Measurements from ENCODE around the gene GFER. TPM values are rescaled to one million over a fixed set of nuclear protein-coding genes. Genes with fewer than 3 reads are reported as not detected.
"Not testable (repeated sequence)": the region's sequence is repeated elsewhere in the genome, so short reads cannot be mapped to it uniquely, and the experiment has no call there.

Gene GFER
- total RNA-seq, 2 donors from 2014 or later = 16.2 to 22.1 TPM

DNA sequence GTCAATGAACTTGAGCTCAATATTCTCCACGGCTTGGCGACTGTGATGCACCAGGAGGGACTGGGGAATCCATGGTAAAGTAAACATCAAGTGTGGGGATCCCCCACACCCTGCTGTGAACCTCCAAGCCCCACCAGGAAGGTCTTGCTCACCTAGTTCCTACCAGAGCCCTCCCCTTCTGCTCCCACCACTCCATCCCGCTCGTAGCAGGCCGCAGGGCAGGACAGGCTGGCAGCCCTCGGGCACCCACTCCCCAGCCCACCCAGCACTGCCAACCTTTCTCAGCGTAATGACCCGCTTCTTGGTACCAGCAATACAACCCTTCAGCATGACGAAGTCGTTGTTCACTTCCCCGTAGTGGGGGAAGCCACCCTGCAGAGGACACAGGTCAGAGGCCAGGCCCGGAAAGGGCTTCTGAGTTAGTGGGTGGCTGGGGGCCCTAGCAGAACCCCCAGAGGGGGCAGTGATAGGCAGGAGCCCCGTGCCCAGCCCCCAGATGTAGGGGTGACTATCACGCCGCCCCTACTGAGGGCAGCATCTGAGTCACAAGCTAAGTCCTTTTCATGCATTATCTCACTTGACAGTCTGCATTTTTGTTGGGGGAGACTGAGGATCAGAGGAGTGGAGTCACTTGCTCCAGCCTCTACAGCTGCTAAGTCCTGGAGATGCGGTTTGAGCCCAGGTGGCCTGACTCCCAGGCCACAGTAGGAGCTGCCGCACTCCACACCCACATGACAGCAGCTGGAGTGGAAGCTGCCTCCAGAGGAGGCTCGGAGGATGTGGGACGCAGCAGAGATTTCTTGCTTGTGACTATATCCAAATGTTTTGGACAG is 38.2 kb upstream of the GFER start:
- H3K9me3 ChIP-seq (ENCODE audit: control insufficient read depth, low read length, poor library complexity, severe bottlenecking) = no peaks in the 10 kb centered on the region
- DNase-seq = no peak
- H3K27me3 Mint-ChIP-seq = no peaks in the 10 kb centered on the region
- H3K4me3 Mint-ChIP-seq = no peak overlapping the region
- H3K27ac Mint-ChIP-seq = no peak overlapping the region
- H3K4me1 Mint-ChIP-seq = peaks cover 14% of the 10 kb centered on the region
- no peaks in the 10 kb centered on the region for H3K36me3 Mint-ChIP-seq (ENCODE audit: low read depth)
- ATAC-seq = no peak

DNA sequence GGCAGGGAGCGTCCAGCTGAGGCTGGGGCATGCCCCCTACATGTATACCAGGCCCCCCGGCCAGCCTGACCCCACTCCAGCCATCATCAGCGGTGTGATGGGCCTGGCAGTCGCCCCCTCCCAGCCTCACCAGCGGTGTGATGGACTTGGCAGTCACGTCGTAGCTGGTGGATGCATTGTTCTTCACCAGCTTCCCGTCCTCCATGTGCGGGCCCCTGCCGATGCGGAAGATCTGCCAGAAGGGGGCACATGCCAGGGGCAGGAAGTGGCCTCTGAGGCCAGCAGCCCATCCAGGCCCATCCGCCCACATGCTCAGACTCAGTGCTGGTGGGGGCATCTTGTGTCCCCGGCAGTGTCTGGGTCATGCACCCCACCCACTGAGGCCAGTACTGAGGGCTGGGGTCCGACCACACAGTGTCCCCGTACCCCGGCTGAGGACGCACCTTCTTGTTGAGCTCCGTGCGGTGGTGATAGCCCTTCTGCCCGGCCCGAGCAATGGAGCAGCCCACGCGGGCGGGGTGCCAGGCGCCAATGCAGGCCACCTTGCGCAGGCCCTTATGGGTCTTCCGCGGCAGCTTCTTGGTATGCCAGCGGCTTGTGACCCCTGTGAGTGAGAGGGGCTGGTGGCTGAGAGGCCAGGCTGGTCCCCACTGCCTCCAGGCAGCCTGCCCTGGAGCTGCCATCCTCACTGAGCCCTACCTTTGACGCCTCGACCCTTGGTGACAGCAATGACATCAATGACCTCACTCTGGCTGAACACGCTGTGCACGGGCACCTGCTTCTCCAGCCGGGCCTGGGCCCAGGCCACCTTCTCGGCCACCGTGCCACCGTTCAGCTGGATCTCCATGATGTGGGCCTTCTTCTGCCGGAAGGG is 37.3 kb upstream of the GFER start:
- DNase-seq (no peak), ATAC-seq (no peak)
- no peak overlapping the region for H3K4me3 Mint-ChIP-seq
- H3K4me1 Mint-ChIP-seq = peaks cover 14% of the 10 kb centered on the region
- no peak overlapping the region for H3K27ac Mint-ChIP-seq
- no peaks in the 10 kb centered on the region for H3K9me3 ChIP-seq (ENCODE audit: control insufficient read depth, low read length, poor library complexity, severe bottlenecking)
- no peaks in the 10 kb centered on the region for H3K36me3 Mint-ChIP-seq (ENCODE audit: low read depth)
- H3K27me3 Mint-ChIP-seq = no peaks in the 10 kb centered on the region

- no peaks in the 10 kb centered on the region for H3K27me3 Mint-ChIP-seq
- H3K4me3 Mint-ChIP-seq = no peak overlapping the region
- no peak for ATAC-seq
- H3K4me1 Mint-ChIP-seq = peaks cover 12% of the 10 kb centered on the region
- H3K36me3 Mint-ChIP-seq (ENCODE audit: low read depth) = no peaks in the 10 kb centered on the region
- DNase-seq = no peak
- H3K27ac Mint-ChIP-seq = no peak overlapping the region
- no peaks in the 10 kb centered on the region for H3K9me3 ChIP-seq (ENCODE audit: control insufficient read depth, low read length, poor library complexity, severe bottlenecking)
Observed at GRCh38 chr16:1947369-1947670, 36.7 kb upstream of the GFER start.

- peaks cover 2% of the 10 kb centered on the region for H3K36me3 Mint-ChIP-seq (ENCODE audit: low read depth)
- ATAC-seq (no peak), DNase-seq (no peak)
Observed at GRCh38 chr16:1949507-1949906, 34.5 kb upstream of the GFER start.

DNA sequence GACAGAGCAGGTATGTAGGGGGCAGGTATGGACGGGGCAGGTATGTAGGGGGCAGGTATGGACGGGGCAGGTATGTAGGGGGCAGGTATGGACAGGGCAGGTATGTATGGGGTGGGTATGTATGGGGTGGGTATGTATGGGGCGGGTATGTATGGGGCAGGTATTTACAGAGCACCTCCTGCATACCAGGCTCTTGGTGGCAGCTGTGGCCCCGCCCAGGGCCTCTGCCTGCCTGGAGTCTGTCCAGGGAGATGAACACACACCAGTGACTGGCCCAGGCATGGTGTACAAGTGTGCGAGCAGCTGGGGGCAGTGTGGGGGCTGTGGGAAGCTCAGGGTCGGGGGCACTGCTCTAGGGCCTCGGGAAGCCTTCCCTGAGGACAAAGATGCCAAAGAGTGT is 33.9 kb upstream of the GFER start:
- Mint-ChIP-seq H3K4me1 (no peaks in the 10 kb centered on the region), H3K27ac (no peak overlapping the region), H3K36me3 (ENCODE audit: low read depth) (peaks cover 2% of the 10 kb centered on the region)

More at GRCh38 chr16:1949507-1949906, 34.5 kb upstream of the GFER start:
- Mint-ChIP-seq H3K27me3 (peaks cover 5% of the 10 kb centered on the region), H3K27ac (no peak overlapping the region), H3K4me1 (no peaks in the 10 kb centered on the region), H3K4me3 (no peak overlapping the region)
- H3K9me3 ChIP-seq (ENCODE audit: control insufficient read depth, low read length, poor library complexity, severe bottlenecking) = no peaks in the 10 kb centered on the region

DNA sequence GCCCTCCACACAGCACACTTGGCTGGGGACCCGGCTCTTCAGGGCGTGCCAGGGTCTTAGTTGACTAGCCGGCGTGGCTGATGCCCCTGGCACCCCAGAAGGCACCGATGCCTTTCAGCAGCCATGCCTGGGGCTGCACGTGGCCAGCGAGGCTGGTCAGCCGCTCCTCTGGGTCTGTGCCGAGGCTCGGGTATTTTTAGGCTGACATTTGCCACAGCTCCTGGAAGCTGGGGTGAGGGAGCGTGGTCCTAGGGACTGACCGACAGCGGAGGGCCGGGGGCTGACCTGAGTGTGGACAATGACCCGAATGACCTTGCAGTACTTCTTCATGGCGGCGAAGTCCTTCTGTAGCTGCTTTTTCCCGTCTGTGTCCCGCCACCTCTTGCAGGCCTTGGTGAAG is 33.4 kb upstream of the GFER start:
- no peak overlapping the region for H3K4me3 Mint-ChIP-seq
- H3K9me3 ChIP-seq (ENCODE audit: control insufficient read depth, low read length, poor library complexity, severe bottlenecking) = no peaks in the 10 kb centered on the region
- H3K4me1 Mint-ChIP-seq = no peaks in the 10 kb centered on the region
- peaks cover 2% of the 10 kb centered on the region for H3K36me3 Mint-ChIP-seq (ENCODE audit: low read depth)
- no peak overlapping the region for H3K27ac Mint-ChIP-seq
- DNase-seq (no peak), ATAC-seq (no peak)
- peaks cover 5% of the 10 kb centered on the region for H3K27me3 Mint-ChIP-seq

More for the DNA sequence above, 33.9 kb upstream of the GFER start:
- peaks cover 5% of the 10 kb centered on the region for H3K27me3 Mint-ChIP-seq
- DNase-seq (no peak), ATAC-seq (no peak)
- no peaks in the 10 kb centered on the region for H3K9me3 ChIP-seq (ENCODE audit: control insufficient read depth, low read length, poor library complexity, severe bottlenecking)
- no peak overlapping the region for H3K4me3 Mint-ChIP-seq

GRCh38 chr16:1953734-1954133 is 30.3 kb upstream of the GFER start:
- no peaks in the 10 kb centered on the region for H3K9me3 ChIP-seq (ENCODE audit: control insufficient read depth, low read length, poor library complexity, severe bottlenecking)
- Mint-ChIP-seq H3K36me3 (ENCODE audit: low read depth) (peaks cover 2% of the 10 kb centered on the region), H3K27ac (no peak overlapping the region), H3K4me1 (no peaks in the 10 kb centered on the region), H3K4me3 (no peak overlapping the region), H3K27me3 (peaks cover 5% of the 10 kb centered on the region)
- no peak for ATAC-seq
- no peak for DNase-seq

DNA sequence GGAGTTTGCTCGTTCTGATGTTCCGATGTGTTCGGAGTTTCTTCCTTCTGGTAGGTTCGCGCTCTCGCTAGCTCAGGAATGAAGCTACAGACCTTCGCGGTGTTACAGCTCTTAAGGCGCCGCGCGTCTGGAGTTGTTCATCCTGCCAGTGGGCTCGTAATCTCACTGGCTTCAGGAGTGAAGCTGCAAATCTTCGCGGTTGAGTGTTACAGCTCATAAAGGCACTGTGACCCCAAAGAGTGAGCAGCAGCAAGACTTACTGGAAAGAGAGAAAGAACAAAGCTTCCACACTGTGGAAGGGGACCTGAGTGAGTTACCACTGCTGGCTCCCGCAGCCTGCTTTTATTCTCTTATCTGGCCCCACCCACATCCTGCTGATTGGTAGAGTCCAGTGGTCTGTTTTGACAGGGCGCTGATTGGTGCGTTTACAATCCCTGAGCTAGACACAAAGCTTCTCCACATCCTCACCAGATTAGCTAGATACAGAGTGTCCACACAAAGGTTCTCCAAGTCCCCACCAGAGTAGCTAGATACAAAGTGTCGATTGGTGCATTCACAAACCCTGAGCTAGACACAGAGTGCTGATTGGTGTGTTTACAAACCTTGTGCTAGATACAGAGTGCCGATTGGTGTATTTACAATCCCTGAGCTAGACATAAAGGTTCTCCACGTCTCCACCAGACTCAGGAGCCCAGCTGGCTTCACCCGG is 26.4 kb upstream of the GFER start:
- not testable (repeated sequence) for ATAC-seq; H3K4me3 Mint-ChIP-seq; DNase-seq; H3K27ac Mint-ChIP-seq; H3K9me3 ChIP-seq (ENCODE audit: control insufficient read depth, low read length, poor library complexity, severe bottlenecking); H3K27me3 Mint-ChIP-seq; H3K36me3 Mint-ChIP-seq (ENCODE audit: low read depth)
- H3K4me1 Mint-ChIP-seq = peaks cover 17% of the 10 kb centered on the region

GRCh38 chr16:1958143-1958491 is 25.9 kb upstream of the GFER start:
- not testable (repeated sequence) for ATAC-seq; DNase-seq; H3K9me3 ChIP-seq (ENCODE audit: control insufficient read depth, low read length, poor library complexity, severe bottlenecking); H3K36me3 Mint-ChIP-seq (ENCODE audit: low read depth); H3K27me3 Mint-ChIP-seq; H3K27ac Mint-ChIP-seq; H3K4me3 Mint-ChIP-seq
- peaks cover 19% of the 10 kb centered on the region for H3K4me1 Mint-ChIP-seq

DNA sequence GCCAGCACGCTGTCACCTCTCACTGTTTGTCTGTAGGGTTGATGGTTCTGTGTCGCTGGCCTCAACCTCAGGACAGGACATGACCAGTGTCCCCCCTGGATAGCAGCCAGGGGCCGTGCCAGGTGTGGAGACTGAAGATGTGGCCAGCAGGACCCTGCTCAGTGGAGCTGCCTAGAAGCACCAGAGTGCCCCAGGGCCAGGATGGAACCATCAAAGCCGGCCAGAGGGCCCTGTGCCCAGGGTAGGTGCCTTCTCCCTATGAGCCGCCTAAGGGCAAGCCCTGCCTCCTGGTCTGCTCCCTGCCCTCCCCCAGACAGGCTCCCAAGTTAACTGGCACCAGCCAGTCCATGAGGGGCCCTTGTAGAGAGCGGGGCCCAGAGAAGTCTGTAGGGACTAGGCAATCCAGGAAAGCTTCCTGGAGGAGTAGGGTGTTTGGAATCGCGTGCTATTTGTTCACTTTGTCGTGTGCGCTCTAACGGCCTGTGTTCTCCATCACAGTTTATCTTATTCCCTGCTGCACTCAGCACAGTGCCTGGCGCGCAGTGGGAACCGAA is 25.2 kb upstream of the GFER start:
- DNase-seq = no peak
- Mint-ChIP-seq H3K4me1 (peaks cover 24% of the 10 kb centered on the region), H3K27ac (peak overlapping the region; percentile 98), H3K4me3 (peak overlapping the region; percentile 96), H3K27me3 (no peaks in the 10 kb centered on the region), H3K36me3 (ENCODE audit: low read depth) (peaks cover 3% of the 10 kb centered on the region)
- no peaks in the 10 kb centered on the region for H3K9me3 ChIP-seq (ENCODE audit: control insufficient read depth, low read length, poor library complexity, severe bottlenecking)
- no peak for ATAC-seq

DNA sequence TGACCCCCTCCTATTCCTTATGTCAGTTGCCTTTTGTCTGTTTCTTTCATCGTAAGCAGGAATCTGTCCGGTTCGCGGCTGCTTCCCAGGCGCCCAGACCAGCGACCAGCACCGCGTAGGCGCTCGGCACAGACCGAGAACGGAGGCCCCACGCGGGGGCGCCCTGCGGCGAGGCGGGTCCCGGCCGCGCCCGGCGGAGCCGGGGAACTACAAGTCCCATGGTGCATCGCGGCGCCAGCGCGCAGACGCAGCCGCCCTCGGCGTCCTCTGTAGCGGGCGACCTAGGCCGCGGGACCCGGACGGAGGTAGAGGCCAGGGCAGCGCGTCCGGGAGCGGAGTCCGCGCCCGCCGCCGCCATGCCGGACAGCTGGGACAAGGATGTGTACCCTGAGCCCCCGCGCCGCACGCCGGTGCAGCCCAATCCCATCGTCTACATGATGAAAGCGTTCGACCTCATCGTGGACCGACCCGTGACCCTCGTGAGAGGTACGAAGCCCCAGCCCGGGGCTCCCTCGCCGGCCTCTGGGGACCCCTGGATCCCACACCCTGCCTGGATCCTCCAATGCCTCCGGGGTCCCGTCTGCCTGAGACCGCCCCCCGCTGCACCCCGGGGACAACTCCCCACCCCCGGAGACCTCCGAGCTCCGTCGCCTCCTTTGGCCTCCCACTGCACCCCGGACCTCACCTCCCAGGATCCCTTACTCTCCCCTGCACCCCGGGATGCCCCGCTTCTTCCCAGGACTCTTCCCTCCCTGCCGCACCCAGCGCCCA is 24.5 kb upstream of the GFER start, which contains the start of gene NDUFB10:
TSS of gene NDUFB10 (plus strand) at position 270 of the 771 bp plus-strand sequence. CDS start at position 357, 87 bp downstream.
- DNase-seq = peak; percentile 86 to 94 (median 92)
- Mint-ChIP-seq H3K4me1 (peaks cover 28% of the 10 kb centered on the region), H3K4me3 (peak within 1 kb of the TSS; percentile 96), H3K36me3 (ENCODE audit: low read depth) (peaks cover 4% of the 10 kb centered on the region), H3K27me3 (no peaks in the 10 kb centered on the region), H3K27ac (peak within 1 kb of the TSS; percentile 98)
- ATAC-seq = peak; percentile 89
- no peaks in the 10 kb centered on the region for H3K9me3 ChIP-seq (ENCODE audit: control insufficient read depth, low read length, poor library complexity, severe bottlenecking)

All from T-helper 17 cell (primary cell).